BLaER1 treated with 17β-estradiol and CSF1 and Interleukin-3, amounts not matched to agents 10 nM and 100 nM (cell line): ENCODE data around the gene ICE2.
"Not testable (repeated sequence)": the region's sequence is repeated elsewhere in the genome, so short reads cannot be mapped to it uniquely, and the experiment has no call there.

ENCODE experiments used
- H3K27ac ChIP-seq, 11 experiments: shearing (Covaris generic); formaldehyde crosslinking; 2 replicates each; pipeline ENCODE4 v1.8.1; 2022
- H3K27me3 ChIP-seq, 11 experiments: shearing (Covaris generic); formaldehyde crosslinking; 2 replicates each; pipeline ENCODE4 v1.8.1; 2022
- H3K36me3 ChIP-seq, 11 experiments: shearing (Covaris generic); formaldehyde crosslinking; 2 replicates each; pipeline ENCODE4 v1.8.1; 2022
- H3K4me1 ChIP-seq, 10 experiments: shearing (Covaris generic); formaldehyde crosslinking; 2 replicates each; pipeline ENCODE4 v1.8.1; 2022
- H3K4me2 ChIP-seq, 11 experiments: shearing (Covaris generic); formaldehyde crosslinking; 2 replicates each; pipeline ENCODE4 v1.8.1; 2022
- H3K4me3 ChIP-seq, 10 experiments: shearing (Covaris generic); formaldehyde crosslinking; 2 replicates each; pipeline ENCODE4 v1.8.1; 2022
- H3K9ac ChIP-seq, 11 experiments: shearing (Covaris generic); formaldehyde crosslinking; 2 replicates each; pipeline ENCODE4 v1.8.1; 2022
- H3K9me3 ChIP-seq, 11 experiments: shearing (Covaris generic); formaldehyde crosslinking; replicated peaks in 1 of 11; 2 replicates each; pipeline ENCODE4 v1.8.1; 2022
- H4K20me1 ChIP-seq, 11 experiments: shearing (Covaris generic); formaldehyde crosslinking; 2 replicates each; pipeline ENCODE4 v1.8.1; 2022
- Cebpa-rat ChIP-seq, 11 experiments: shearing (Covaris generic); IDR thresholded peaks; 2 replicates each; pipeline ENCODE4 v1.8.1; 2022

Gene ICE2

GRCh38 chr15:60421544-60421943, 57.4 kb downstream of the ICE2 start:
- TF ChIP-seq Cebpa-rat (IDR thresholded peaks at IDR 0.05) = no peak
- H3K27me3 ChIP-seq = no peaks in the 10 kb centered on the region
- no peak overlapping the region for H3K4me2 ChIP-seq
- peaks cover 18 to 87% (median 35%) of the 10 kb centered on the region in 10 experiments for H3K4me1 ChIP-seq
- H3K9ac ChIP-seq = no peak overlapping the region
- H4K20me1 ChIP-seq = peaks cover 0 to 12% (median 2%) of the 10 kb centered on the region in 11 experiments; a peak in 4 of 22 replicates
- peaks cover 0 to 37% (median 17%) of the 10 kb centered on the region in 11 experiments; a peak in 14 of 22 replicates for H3K36me3 ChIP-seq
- no peaks in the 10 kb centered on the region for H3K9me3 ChIP-seq
- no peak overlapping the region for H3K4me3 ChIP-seq
- H3K27ac ChIP-seq = no peak overlapping the region

- TF ChIP-seq Cebpa-rat (IDR thresholded peaks at IDR 0.05) = no peak
- Histone ChIP-seq H3K27ac (no peak overlapping the region), H3K27me3 (no peaks in the 10 kb centered on the region), H3K4me3 (no peak overlapping the region), H4K20me1 (peaks cover 0 to 12% (median 2%) of the 10 kb centered on the region in 11 experiments; a peak in 4 of 22 replicates), H3K4me2 (no peak overlapping the region; a peak in 1 of 22 replicates), H3K4me1 (peaks cover 18 to 80% (median 29%) of the 10 kb centered on the region in 10 experiments), H3K9ac (no peak overlapping the region), H3K36me3 (peaks cover 0 to 24% (median 9%) of the 10 kb centered on the region in 11 experiments; a peak in 13 of 22 replicates), H3K9me3 (no peaks in the 10 kb centered on the region)
These were observed 58.7 kb downstream of the ICE2 start for GRCh38 chr15:60420203-60420716.

- Histone ChIP-seq H3K4me1 (peaks cover 15 to 78% (median 24%) of the 10 kb centered on the region in 10 experiments), H3K9ac (no peak overlapping the region), H3K9me3 (no peaks in the 10 kb centered on the region), H3K36me3 (peaks cover 0 to 22% (median 9%) of the 10 kb centered on the region in 11 experiments; a peak in 13 of 22 replicates), H3K27me3 (no peaks in the 10 kb centered on the region), H3K4me3 (no peak overlapping the region), H3K27ac (no peak overlapping the region), H4K20me1 (peaks cover 0 to 11% (median 2%) of the 10 kb centered on the region in 11 experiments; a peak in 4 of 22 replicates), H3K4me2 (peak overlapping the region in 2 of 11 experiments; percentile 65; a peak in 2 of 22 replicates)
- TF ChIP-seq Cebpa-rat (IDR thresholded peaks at IDR 0.05) = no peak
These were observed 59.2 kb downstream of the ICE2 start for GRCh38 chr15:60419753-60420152.

GRCh38 chr15:60418096-60418495, 60.8 kb downstream of the ICE2 start:
- Histone ChIP-seq H3K27me3 (no peaks in the 10 kb centered on the region), H3K9ac (no peak overlapping the region), H4K20me1 (no peaks in the 10 kb centered on the region), H3K9me3 (no peaks in the 10 kb centered on the region), H3K4me3 (no peak overlapping the region), H3K4me1 (peaks cover 0 to 78% (median 15%) of the 10 kb centered on the region in 10 experiments; a peak in 13 of 20 replicates), H3K36me3 (peaks cover 0 to 22% (median 9%) of the 10 kb centered on the region in 11 experiments; a peak in 13 of 22 replicates), H3K4me2 (peak overlapping the region in 5 of 11 experiments; percentile 31 to 65 (median 49); a peak in 8 of 22 replicates), H3K27ac (peak overlapping the region in 3 of 11 experiments; percentile 6 to 47 (median 30); a peak in 4 of 22 replicates)
- no peak for TF ChIP-seq Cebpa-rat (IDR thresholded peaks at IDR 0.05)

GRCh38 chr15:60417112-60417511, 61.8 kb downstream of the ICE2 start:
- no peak for TF ChIP-seq Cebpa-rat (IDR thresholded peaks at IDR 0.05)
- H3K4me3 ChIP-seq = no peak overlapping the region
- peaks cover 0 to 75% (median 9%) of the 10 kb centered on the region in 10 experiments; a peak in 10 of 20 replicates for H3K4me1 ChIP-seq
- no peak overlapping the region for H3K27ac ChIP-seq
- H3K27me3 ChIP-seq = no peaks in the 10 kb centered on the region
- H4K20me1 ChIP-seq = no peaks in the 10 kb centered on the region
- H3K36me3 ChIP-seq = peaks cover 0 to 14% (median 3%) of the 10 kb centered on the region in 11 experiments; a peak in 13 of 22 replicates
- H3K9me3 ChIP-seq = no peaks in the 10 kb centered on the region
- no peak overlapping the region for H3K9ac ChIP-seq
- peak overlapping the region in 1 of 11 experiments; percentile 65; a peak in 2 of 22 replicates for H3K4me2 ChIP-seq

- no peaks in the 10 kb centered on the region for H4K20me1 ChIP-seq
- H3K9ac ChIP-seq = no peak overlapping the region
- peaks cover 0 to 73% (median 14%) of the 10 kb centered on the region in 10 experiments; a peak in 13 of 20 replicates for H3K4me1 ChIP-seq
- no peak for TF ChIP-seq Cebpa-rat (IDR thresholded peaks at IDR 0.05)
- H3K27ac ChIP-seq = no peak overlapping the region; a peak in 1 of 22 replicates
- peaks cover 0 to 8% (median 0%) of the 10 kb centered on the region in 11 experiments; a peak in 6 of 22 replicates for H3K36me3 ChIP-seq
- no peaks in the 10 kb centered on the region for H3K27me3 ChIP-seq
- H3K9me3 ChIP-seq = no peaks in the 10 kb centered on the region
- peak overlapping the region in 1 of 11 experiments; percentile 7; a peak in 2 of 22 replicates for H3K4me2 ChIP-seq
- no peak overlapping the region for H3K4me3 ChIP-seq
These were observed 62.5 kb downstream of the ICE2 start for GRCh38 chr15:60416484-60416883.

GRCh38 chr15:60414016-60414682, 64.8 kb downstream of the ICE2 start:
- Histone ChIP-seq H3K36me3 (no peaks in the 10 kb centered on the region; a peak in 1 of 22 replicates), H3K9ac (peak overlapping the region in 4 of 11 experiments; percentile 8 to 49 (median 31); a peak in 4 of 22 replicates), H3K27ac (peak overlapping the region in 7 of 11 experiments; percentile 19 to 49 (median 39); a peak in 9 of 22 replicates), H3K4me3 (no peak overlapping the region), H3K4me2 (peak overlapping the region in 5 of 11 experiments; percentile 4 to 77 (median 38); a peak in 8 of 22 replicates), H3K27me3 (no peaks in the 10 kb centered on the region), H4K20me1 (no peaks in the 10 kb centered on the region), H3K9me3 (no peaks in the 10 kb centered on the region), H3K4me1 (peaks cover 12 to 81% (median 38%) of the 10 kb centered on the region in 10 experiments)
- TF ChIP-seq Cebpa-rat (IDR thresholded peaks at IDR 0.05) = no peak

- peak overlapping the region in 7 of 11 experiments; percentile 7 to 49 (median 32); a peak in 8 of 22 replicates for H3K27ac ChIP-seq
- no peak for TF ChIP-seq Cebpa-rat (IDR thresholded peaks at IDR 0.05)
These were observed 65.6 kb downstream of the ICE2 start for GRCh38 chr15:60413231-60413824.

GRCh38 chr15:60412807-60413206, 66.1 kb downstream of the ICE2 start:
- Histone ChIP-seq H3K27ac (peak overlapping the region in 5 of 11 experiments; percentile 8 to 49 (median 34); a peak in 6 of 22 replicates), H3K4me2 (peak overlapping the region in 2 of 11 experiments; percentile 8 to 77; a peak in 1 of 22 replicates), H3K9ac (peak overlapping the region in 1 of 11 experiments; percentile 11; a peak in 1 of 22 replicates), H3K4me1 (peaks cover 25 to 81% (median 48%) of the 10 kb centered on the region in 10 experiments)
- not testable (repeated sequence) for H3K27me3 ChIP-seq, H3K9me3 ChIP-seq, H4K20me1 ChIP-seq, H3K36me3 ChIP-seq, H3K4me3 ChIP-seq

More at GRCh38 chr15:60413231-60413824, 65.6 kb downstream of the ICE2 start:
- H3K9me3 ChIP-seq = no peaks in the 10 kb centered on the region
- H3K4me1 ChIP-seq = peaks cover 20 to 81% (median 45%) of the 10 kb centered on the region in 10 experiments
- peak overlapping the region in 4 of 11 experiments; percentile 22 to 77 (median 54); a peak in 3 of 22 replicates for H3K4me2 ChIP-seq
- H3K4me3 ChIP-seq = no peak overlapping the region
- no peaks in the 10 kb centered on the region for H3K27me3 ChIP-seq
- H3K36me3 ChIP-seq = no peaks in the 10 kb centered on the region; a peak in 1 of 22 replicates
- peak overlapping the region in 2 of 11 experiments; percentile 8 to 11; a peak in 2 of 22 replicates for H3K9ac ChIP-seq
- no peaks in the 10 kb centered on the region for H4K20me1 ChIP-seq
